OCI-M2 (cell line): ENCODE measurements around the gene TANGO6.
"Not testable (repeated sequence)": the region's sequence is repeated elsewhere in the genome, so short reads cannot be mapped to it uniquely, and the experiment has no call there.

Experiments
- DNase-seq: peaks from one replicate; lab custom pipeline; 2025; ENCODE audit not compliant: unreplicated experiment; lab: John Stamatoyannopoulos, UW

Gene TANGO6

GRCh38 chr16:69114346-69114975 is 271.1 kb downstream of the TANGO6 start:
- no peak for DNase-seq

- no peak for DNase-seq
Measured at GRCh38 chr16:69114976-69115355, 271.6 kb downstream of the TANGO6 start.

DNA sequence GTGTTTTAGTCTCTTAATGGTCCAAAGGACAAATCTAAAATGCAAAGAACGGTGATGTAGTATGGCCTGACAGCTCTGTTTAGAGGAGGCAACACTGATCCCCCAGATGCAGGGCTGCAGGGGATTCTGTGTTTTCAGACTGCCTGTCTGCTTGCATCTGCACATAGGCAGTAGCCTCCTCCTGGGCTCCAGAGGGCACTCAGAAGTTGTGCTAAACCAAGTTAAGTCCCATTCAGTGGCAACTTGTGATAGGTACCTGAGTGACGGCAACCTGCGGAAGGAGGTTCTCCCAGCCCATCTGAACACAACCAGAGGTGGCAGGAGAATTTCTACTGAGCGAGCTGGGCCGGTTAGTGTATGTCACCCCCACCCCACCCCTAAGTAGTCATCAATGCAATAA is 272.0 kb downstream of the TANGO6 start:
- DNase-seq, result no peak

DNA sequence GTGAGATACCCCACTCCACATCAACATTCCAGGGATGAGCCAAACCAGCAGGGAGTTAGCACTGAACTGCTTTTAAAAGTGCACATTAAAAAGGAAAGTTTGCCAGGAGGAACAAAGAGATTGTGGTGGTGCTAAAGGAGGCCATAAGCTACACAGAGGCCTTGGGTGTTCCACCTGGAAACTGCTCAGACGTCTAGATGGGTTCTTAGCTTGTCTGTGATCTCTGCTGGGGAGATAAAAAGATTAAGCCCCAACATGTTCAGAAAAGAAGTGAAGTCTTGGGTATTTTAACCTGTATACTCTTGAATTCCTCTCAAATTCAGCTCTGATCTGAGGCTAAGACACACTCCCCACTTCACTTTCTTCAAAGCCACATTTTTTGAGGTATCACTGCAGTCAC is 272.5 kb downstream of the TANGO6 start:
- DNase-seq, result no peak

DNA sequence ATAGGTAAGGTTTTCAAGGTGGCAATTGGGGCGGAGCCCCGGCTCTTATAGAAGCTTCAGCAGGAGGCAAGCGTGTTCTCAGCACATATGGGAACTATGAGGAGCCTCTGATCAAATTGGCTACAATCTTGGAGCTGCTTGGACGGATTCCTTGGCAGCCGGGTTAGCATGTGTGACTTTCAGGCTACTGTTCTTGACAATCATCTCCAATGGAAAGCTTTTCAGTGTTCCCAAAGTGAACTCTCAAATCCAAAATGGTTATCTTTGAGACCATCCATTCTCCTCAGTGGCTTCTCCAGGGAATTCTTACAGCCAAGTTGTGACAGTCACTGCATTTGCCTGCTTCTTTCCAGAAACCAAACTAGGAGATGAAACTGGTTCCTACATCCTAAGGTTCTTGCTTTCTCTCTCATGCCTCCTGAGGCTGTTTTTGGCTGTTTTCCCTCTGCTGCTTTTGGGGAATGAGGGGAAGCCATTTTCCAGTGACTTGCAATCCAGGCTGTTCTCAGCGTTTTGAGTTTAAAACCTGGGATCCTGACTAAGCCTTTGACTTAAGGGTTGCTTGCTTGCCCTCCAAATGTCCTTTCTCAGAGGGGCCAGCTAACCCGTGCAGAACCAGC is 273.0 kb downstream of the TANGO6 start:
- DNase-seq, result no peak

- no peak for DNase-seq
Measured at GRCh38 chr16:69116906-69117305, 273.6 kb downstream of the TANGO6 start.

DNA sequence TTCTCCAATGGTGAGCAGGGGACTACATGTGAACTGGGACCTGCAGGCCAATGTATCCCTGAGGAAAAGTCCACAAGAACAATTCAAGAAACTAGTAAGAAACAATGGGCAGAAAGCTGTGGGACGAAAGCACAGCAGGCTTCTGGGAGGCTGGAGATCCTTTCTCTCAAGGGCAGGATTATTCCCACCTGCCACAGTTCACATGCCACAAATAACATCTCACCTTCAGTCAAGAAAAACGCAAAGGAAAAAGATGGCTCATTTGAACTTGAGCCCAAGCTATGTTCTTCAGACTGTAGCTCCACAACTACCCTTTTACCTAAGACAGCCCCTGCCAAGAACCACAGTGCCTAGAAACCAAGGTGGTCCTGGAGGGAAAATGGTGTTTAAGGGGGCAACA is 275.1 kb downstream of the TANGO6 start:
- DNase-seq, result no peak

DNA sequence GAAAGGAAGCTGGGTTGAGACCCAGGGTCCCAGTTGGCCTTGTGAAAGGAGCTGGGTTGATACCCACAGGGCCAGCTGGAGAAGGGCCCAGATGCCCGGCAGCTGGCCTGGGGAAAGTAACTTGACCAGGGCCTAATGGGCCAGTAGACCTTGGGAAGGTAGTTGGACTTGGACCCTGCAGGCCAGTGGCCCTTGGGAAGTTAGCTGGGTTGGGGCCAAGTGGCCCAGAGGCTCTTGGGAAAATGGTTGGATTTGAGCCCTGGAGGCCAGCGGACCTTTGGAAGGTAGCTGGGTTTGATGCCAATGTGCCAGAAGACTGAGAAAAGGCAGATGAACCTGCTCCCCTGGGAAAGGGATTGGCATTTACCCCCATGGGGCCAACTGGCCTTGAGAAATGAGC is 275.7 kb downstream of the TANGO6 start:
- DNase-seq, result no peak

DNA sequence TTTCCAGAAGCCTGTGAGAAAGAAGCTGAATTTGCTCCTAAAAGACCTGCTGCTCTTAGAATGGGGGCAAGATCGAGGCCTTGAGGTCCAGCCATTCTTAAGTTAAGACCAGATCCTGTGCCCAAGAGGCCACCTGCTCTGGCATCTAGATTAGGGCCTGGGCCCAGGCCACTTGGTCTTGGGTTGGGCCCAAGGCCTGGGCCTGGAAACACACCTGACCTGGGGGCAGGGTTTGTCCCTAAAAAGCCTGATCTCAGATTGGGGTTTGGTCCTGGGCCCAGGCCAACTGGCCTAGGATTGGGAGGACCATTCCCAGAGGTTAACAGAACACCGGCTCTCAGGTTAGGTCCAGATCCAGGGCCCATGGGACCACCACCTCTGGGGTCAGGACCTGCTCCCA is 276.2 kb downstream of the TANGO6 start:
- DNase-seq, result no peak

- no peak for DNase-seq
Measured at GRCh38 chr16:69120096-69120664, 276.8 kb downstream of the TANGO6 start.

DNA sequence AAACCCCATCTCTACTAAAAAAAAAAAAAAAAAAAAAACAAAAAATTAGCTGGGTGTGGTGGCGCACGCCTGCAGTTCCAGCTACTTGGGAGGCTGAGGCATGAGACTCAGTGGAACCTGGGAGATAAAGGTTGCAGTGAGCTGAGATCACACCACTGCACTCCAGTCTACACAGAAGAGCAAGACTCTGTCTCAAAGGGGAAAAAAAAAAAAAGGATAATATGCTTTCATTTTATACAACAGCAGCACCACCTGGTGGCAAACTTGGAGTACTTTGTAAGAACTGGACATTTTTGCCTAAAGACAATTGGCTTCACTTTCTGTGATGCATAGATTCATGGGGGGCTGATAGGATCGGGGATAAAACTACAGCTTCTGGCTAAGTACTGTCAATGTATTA is 280.6 kb downstream of the TANGO6 start:
- no peak for DNase-seq

- not testable (repeated sequence) for DNase-seq
Measured at GRCh38 chr16:69124406-69124805, 281.1 kb downstream of the TANGO6 start.

DNA sequence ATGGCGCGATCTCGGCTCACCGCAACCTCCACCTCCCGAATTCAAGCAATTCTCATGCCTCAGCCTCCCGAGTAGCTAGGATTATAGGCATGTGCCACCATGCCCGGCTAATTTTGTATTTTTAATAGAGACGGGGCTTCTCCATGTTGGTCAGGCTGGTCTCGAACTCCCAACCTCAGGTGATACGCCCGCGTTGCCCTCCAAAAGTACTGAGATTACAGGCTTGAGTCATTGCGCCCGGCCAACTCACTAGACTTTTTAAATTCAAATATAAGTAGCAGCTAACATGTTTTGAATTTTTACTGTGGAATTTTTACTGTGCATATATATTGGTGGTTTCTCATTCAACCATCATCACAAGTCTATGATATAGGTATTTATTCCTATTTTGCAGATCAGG is 281.6 kb downstream of the TANGO6 start:
- not testable (repeated sequence) for DNase-seq

DNA sequence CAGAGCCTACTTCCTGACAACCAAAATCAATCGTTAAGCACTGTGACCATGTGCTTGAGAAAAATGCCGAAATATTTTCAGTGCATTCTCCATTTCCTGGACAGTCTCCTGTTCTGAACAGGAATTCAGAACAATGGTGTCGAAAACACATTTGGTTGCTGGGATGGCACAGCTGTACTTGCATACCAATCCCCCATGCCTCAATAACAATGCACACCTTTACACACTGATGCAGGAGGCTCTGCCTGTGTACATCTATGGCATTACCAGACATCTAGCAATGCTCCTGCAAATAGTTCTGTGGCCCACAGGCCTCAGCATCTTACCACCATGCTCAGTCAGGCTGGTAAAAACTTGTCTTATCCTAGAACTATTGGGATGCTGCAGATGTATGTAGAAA is 282.9 kb downstream of the TANGO6 start:
- no peak for DNase-seq

DNA sequence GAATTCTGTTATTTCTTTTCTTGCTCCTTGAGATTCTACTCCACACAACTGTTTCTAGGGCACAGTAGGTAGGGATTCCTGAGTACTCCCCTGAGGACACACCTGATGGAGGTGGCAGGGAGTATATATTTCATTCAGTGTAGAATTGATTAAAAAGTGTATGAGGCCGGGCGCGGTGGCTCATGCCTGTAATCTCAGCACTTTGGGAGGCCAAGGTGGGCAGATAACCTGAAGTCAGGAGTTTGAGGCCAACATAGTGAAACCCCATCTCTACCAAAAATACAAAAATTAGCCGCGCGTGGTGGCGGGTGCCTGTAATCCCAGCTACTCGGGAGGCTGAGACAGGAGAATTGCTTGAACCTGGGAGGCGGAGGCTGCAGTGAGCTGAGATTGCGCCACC is 283.5 kb downstream of the TANGO6 start:
- not testable (repeated sequence) for DNase-seq

- no peak for DNase-seq
Measured at GRCh38 chr16:69127966-69128510, 284.7 kb downstream of the TANGO6 start.

- no peak for DNase-seq
Measured at GRCh38 chr16:69130461-69130860, 287.1 kb downstream of the TANGO6 start.

DNA sequence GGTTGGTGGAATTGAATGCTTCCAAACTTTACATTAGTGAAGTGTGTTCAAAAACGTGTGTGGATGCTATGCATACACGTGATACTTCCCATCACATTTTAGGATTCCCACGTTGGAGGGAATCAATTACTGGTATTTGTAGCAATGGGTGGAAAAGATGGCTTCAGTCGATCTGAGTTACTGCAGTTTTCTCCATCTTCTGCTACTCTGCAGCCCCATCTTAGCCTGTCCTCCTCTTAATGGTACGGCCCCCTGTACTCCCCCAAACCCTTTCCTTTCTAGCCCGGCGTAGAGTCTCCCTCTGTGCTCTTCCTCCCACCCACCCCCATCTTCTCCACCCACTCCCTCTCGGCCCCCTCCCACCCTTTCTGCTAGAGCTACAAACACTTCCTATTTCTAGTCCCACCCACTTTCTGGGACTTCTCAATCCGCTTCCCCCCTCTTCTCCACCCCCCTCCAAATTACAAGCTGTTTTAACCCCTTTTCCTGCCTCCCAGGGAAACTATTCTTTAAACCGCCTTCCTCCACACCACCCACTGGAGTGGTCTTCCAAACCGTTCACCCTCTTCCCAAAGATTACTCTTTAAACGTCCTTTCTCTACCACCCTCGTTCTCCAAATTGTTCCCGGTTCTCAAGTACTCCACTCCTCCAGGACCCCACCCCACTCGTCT is 288.0 kb downstream of the TANGO6 start:
- no peak for DNase-seq

GRCh38 chr16:69131839-69132423 is 288.6 kb downstream of the TANGO6 start:
- no peak for DNase-seq

DNA sequence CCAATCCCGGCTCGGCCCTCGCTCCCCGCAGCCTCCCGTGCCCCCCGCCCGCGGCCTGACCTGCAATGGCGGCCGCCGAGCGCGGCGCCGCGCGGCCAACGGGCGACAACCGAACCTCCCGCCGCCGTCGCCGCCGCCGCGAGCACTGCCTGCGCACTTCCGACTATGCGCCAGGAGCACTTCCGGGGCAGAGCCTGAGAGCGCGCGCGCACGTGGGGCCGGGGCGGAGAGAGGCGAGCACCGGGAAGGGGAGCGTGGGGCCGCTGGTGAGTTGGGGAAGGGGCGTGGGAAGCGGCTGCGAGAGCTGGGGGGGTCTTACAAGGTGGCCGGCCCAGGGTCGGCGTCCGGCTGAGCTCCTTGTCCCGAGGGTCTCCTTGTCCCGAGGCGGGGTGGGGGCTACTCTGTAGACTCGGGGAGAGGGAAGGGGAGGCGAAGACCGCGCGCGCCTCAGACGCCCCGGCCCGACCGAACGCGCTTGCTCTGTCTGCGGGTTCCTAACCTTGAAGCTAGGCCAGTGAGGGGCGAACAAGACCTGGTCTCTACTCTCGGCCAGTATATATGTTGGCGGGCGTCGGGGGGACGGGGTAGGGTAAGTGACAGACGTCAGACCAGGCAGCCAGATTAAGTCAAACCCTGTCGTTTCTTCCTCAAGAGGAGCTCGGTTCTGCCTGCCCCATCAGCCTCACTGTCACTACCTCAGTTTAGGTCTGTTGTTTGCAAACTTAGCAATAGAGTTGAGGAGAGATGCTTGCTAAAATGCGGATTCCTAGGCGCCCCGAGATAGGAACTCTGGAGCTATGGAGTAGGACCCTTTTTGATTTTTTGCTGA is 289.3 kb downstream of the TANGO6 start, which contains the start of the genes CHTF8 and UTP4:
Gene CHTF8, minus strand, starts transcription at position 165 of the 829 bp plus-strand sequence. CDS start 11,130 bp downstream, outside the sequence.
Gene UTP4, plus strand, starts transcription at position 226 of the 829 bp plus-strand sequence. CDS start 811 bp downstream, outside the sequence.
- DNase-seq, result no peak
